Peyer's patch (tissue), 4 donors: ENCODE data around the gene NR5A1. TPM values are rescaled to one million over a fixed set of nuclear protein-coding genes. Genes with fewer than 3 reads are reported as not detected.

Experiments used
- DNase-seq, 3 donors: peaks; one replicate each; pipeline ENCODE4 v3.0.0-alpha.2; 2017 to 2019
- H3K27ac ChIP-seq, 4 donors: fragments of 200-600 bp; sonication (generic); one replicate each; pipeline ENCODE4 v1.5.1; 2016 to 2019
- H3K27me3 ChIP-seq, 2 donors: fragments of 200-600 bp; sonication (generic); one replicate each; pipeline ENCODE4 v1.5.1; 2019
- H3K36me3 ChIP-seq, 3 donors: fragments of 200-600 bp; sonication (generic); one replicate each; pipeline ENCODE4 v1.5.1; 2016 to 2019
- H3K4me1 ChIP-seq, 4 donors: fragments of 200-600 bp; sonication (generic); one replicate each; pipeline ENCODE4 v1.5.1; 2016 to 2019
- H3K4me3 ChIP-seq, 4 donors: fragments of 200-600 bp; sonication (generic); 1 replicate in 3 of 4; 2 replicates in 1 of 4; pipeline ENCODE4 v1.5.1; 2016 to 2019; ENCODE audit warnings: mild to moderate bottlenecking in 1 of 4
- H3K9me3 ChIP-seq, 4 donors: fragments of 200-600 bp; sonication (generic); one replicate each; pipeline ENCODE4 v1.5.1; 2016 to 2019; ENCODE audit warnings: mild to moderate bottlenecking in 1 of 4
- CTCF ChIP-seq, 6 experiments: fragments of 450-650 bp in 4 of 6; fragments of 200-600 bp in 2 of 6; sonication (generic) in 1 of 6; IDR thresholded peaks; one replicate each; pipeline ENCODE4 v1.5.1; 2017 to 2019; ENCODE audit warnings: antibody characterized with exemption in 6 of 6, mild to moderate bottlenecking in 3 of 6, moderate library complexity in 1 of 6
- POLR2A ChIP-seq, 2 donors: fragments of 450-650 bp; IDR thresholded peaks; one replicate each; pipeline ENCODE4 v1.5.1; 2017; ENCODE audit warnings: antibody characterized with exemption in 2 of 2, mild to moderate bottlenecking in 2 of 2, moderate library complexity in 2 of 2
- total RNA-seq, 4 donors: library from RNA; depleted of rRNA; stranded (reverse); fragments of >200 nt; gene quantifications; one replicate each; pipeline ENCODE4 v1.1.0, GENCODE V29; 2016

The NR5A1 gene
- total RNA-seq, 4 donors from 2014 or later, result 0.18 TPM; not detected in 3

GRCh38 chr9:124457079-124457886 lies 49.9 kb downstream of the NR5A1 start:
- Histone ChIP-seq H3K27me3 (peaks cover 0 to 13% of the 10 kb centered on the region in 2 donors), H3K4me3 (no peak overlapping the region), H3K9me3 (no peaks in the 10 kb centered on the region), H3K36me3 (no peaks in the 10 kb centered on the region), H3K27ac (no peak overlapping the region), H3K4me1 (peaks cover 0 to 4% (median 0%) of the 10 kb centered on the region in 4 donors)
- TF ChIP-seq CTCF (IDR thresholded peaks at IDR 0.05) (no peak), POLR2A (IDR thresholded peaks at IDR 0.05) (no peak)
- DNase-seq, result peak in 1 of 3 donors; percentile 32

GRCh38 chr9:124456341-124457078 lies 50.7 kb downstream of the NR5A1 start:
- no peak overlapping the region for H3K27ac ChIP-seq
- DNase-seq, result peak in 1 of 3 donors; percentile 26
- H3K9me3 ChIP-seq, result no peaks in the 10 kb centered on the region
- TF ChIP-seq CTCF (IDR thresholded peaks at IDR 0.05), result no peak
- TF ChIP-seq POLR2A (IDR thresholded peaks at IDR 0.05), result no peak
- H3K4me3 ChIP-seq, result no peak overlapping the region
- H3K4me1 ChIP-seq, result peaks cover 0 to 4% (median 0%) of the 10 kb centered on the region in 4 donors
- H3K36me3 ChIP-seq, result no peaks in the 10 kb centered on the region
- H3K27me3 ChIP-seq, result peaks cover 0 to 14% of the 10 kb centered on the region in 2 donors

GRCh38 chr9:124455820-124456219 lies 51.4 kb downstream of the NR5A1 start:
- no peaks in the 10 kb centered on the region for H3K9me3 ChIP-seq
- peaks cover 0 to 4% (median 0%) of the 10 kb centered on the region in 4 donors for H3K4me1 ChIP-seq
- H3K27me3 ChIP-seq, result peaks cover 0 to 15% of the 10 kb centered on the region in 2 donors
- no peak overlapping the region for H3K27ac ChIP-seq
- H3K36me3 ChIP-seq, result no peaks in the 10 kb centered on the region
- no peak overlapping the region for H3K4me3 ChIP-seq
- no peak for TF ChIP-seq CTCF (IDR thresholded peaks at IDR 0.05)
- TF ChIP-seq POLR2A (IDR thresholded peaks at IDR 0.05), result no peak
- DNase-seq, result peak in 1 of 3 donors; percentile 23

- Histone ChIP-seq H3K36me3 (no peaks in the 10 kb centered on the region), H3K27me3 (peaks cover 0 to 20% of the 10 kb centered on the region in 2 donors), H3K9me3 (no peaks in the 10 kb centered on the region), H3K4me1 (peaks cover 0 to 4% (median 0%) of the 10 kb centered on the region in 4 donors), H3K27ac (no peak overlapping the region), H3K4me3 (no peak overlapping the region)
- no peak for DNase-seq
- no peak for TF ChIP-seq CTCF (IDR thresholded peaks at IDR 0.05)
- no peak for TF ChIP-seq POLR2A (IDR thresholded peaks at IDR 0.05)
Observed at GRCh38 chr9:124454791-124455443, 52.3 kb downstream of the NR5A1 start.

- H3K27me3 ChIP-seq, result peaks cover 0 to 20% of the 10 kb centered on the region in 2 donors
- no peak for DNase-seq
- peaks cover 0 to 4% (median 0%) of the 10 kb centered on the region in 4 donors for H3K4me1 ChIP-seq
- no peak for TF ChIP-seq CTCF (IDR thresholded peaks at IDR 0.05)
- TF ChIP-seq POLR2A (IDR thresholded peaks at IDR 0.05), result no peak
- no peak overlapping the region for H3K4me3 ChIP-seq
- no peaks in the 10 kb centered on the region for H3K36me3 ChIP-seq
- no peak overlapping the region for H3K27ac ChIP-seq
- no peaks in the 10 kb centered on the region for H3K9me3 ChIP-seq
Observed at GRCh38 chr9:124454296-124454695, 52.9 kb downstream of the NR5A1 start.
